ENCODE measurements around the gene ROGDI.

- TF ChIP-seq SP1 (IDR thresholded peaks at IDR 0.05) (no peak), NFRKB (IDR thresholded peaks at IDR 0.05) (no peak), SUZ12 (IDR thresholded peaks at IDR 0.05) (no peak), FOXK2 (IDR thresholded peaks at IDR 0.05) (no peak), FOXA1 (IDR thresholded peaks at IDR 0.05) (no peak), HDGF (IDR thresholded peaks at IDR 0.05; ENCODE audit: borderline replicate concordance) (no peak), ZNF384 (IDR thresholded peaks at IDR 0.05) (no peak), TARDBP (IDR thresholded peaks at IDR 0.05) (no peak), ELF4 (IDR thresholded peaks at IDR 0.05) (no peak), L3MBTL2 (conservative IDR thresholded peaks at IDR 0.05) (no peak), LEF1 (IDR thresholded peaks at IDR 0.05; ENCODE audit: borderline replicate concordance) (no peak), FOXM1 (IDR thresholded peaks at IDR 0.05; ENCODE audit: borderline replicate concordance) (no peak)
- TF ChIP-seq, protein P1, sequence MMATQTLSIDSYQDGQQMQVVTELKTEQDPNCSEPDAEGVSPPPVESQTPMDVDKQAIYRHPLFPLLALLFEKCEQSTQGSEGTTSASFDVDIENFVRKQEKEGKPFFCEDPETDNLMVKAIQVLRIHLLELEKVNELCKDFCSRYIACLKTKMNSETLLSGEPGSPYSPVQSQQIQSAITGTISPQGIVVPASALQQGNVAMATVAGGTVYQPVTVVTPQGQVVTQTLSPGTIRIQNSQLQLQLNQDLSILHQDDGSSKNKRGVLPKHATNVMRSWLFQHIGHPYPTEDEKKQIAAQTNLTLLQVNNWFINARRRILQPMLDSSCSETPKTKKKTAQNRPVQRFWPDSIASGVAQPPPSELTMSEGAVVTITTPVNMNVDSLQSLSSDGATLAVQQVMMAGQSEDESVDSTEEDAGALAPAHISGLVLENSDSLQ (IDR thresholded peaks at IDR 0.05) = no peak
These were observed 46.7 kb downstream of the ROGDI start for GRCh38 chr16:4755687-4756086.
